SK-N-SH treated with all-trans-retinoic acid at 6 μM for 48 hours (cell line): ENCODE data around the gene NRARP.

Experiments
- ATAC-seq: fragments of 200-7000 bp; cut with Tn5 transposase; 3 replicates; pipeline ENCODE4 v1.9.1; 2020; ENCODE audit warnings: mild to moderate bottlenecking, moderate library complexity
- ARNTL ChIP-seq: fragments of 450-650 bp; formaldehyde crosslinking; IDR thresholded peaks from 2 replicates; pipeline ENCODE4 v1.5.0; 2020; ENCODE audit warnings: low read depth, mild to moderate bottlenecking, moderate library complexity, borderline replicate concordance
- BACH2 ChIP-seq: fragments of 250-450 bp; sonication (Bioruptor Pico); IDR thresholded peaks from 2 replicates; pipeline ENCODE4 v1.9.0; 2021; ENCODE audit warnings: mild to moderate bottlenecking, borderline replicate concordance
- ESRRG ChIP-seq: fragments of 250-450 bp; sonication (Bioruptor Pico); IDR thresholded peaks from 2 replicates; pipeline ENCODE4 v1.6.1; 2021; ENCODE audit warnings: mild to moderate bottlenecking
- GLIS3 ChIP-seq: fragments of 250-450 bp; sonication (Bioruptor Pico); IDR thresholded peaks from 2 replicates; pipeline ENCODE4 v1.5.0; 2020; ENCODE audit warnings: mild to moderate bottlenecking, moderate library complexity
- ISL1 ChIP-seq: fragments of 250-450 bp; sonication (Bioruptor Pico); IDR thresholded peaks from 2 replicates; pipeline ENCODE4 v2.1.2; 2022; ENCODE audit warnings: mild to moderate bottlenecking, moderate library complexity
- OSR1 ChIP-seq: fragments of 250-450 bp; sonication (Bioruptor Pico); IDR thresholded peaks from 2 replicates; pipeline ENCODE4 v1.8.0; 2022; ENCODE audit warnings: moderate library complexity, mild to moderate bottlenecking, inconsistent platforms
- RARB ChIP-seq: fragments of 250-450 bp; sonication (Bioruptor Pico); IDR thresholded peaks from 2 replicates; pipeline ENCODE4 v1.8.0; 2021; ENCODE audit warnings: mild to moderate bottlenecking, moderate library complexity
- TOX ChIP-seq: fragments of 250-450 bp; sonication (Bioruptor Pico); IDR thresholded peaks from 2 replicates; pipeline ENCODE4 v1.8.0; 2021; ENCODE audit warnings: mild to moderate bottlenecking, moderate library complexity, borderline replicate concordance
- ZNF565 ChIP-seq: fragments of 450-650 bp; formaldehyde crosslinking; conservative IDR thresholded peaks from 2 replicates; pipeline ENCODE4 v1.5.0; 2020; ENCODE audit warnings: low read depth, mild to moderate bottlenecking, moderate library complexity
- ZNF8 ChIP-seq: fragments of 450-650 bp; formaldehyde crosslinking; IDR thresholded peaks from 2 replicates; pipeline ENCODE4 v1.5.0; 2020; ENCODE audit warnings: mild to moderate bottlenecking, moderate library complexity
- TF ChIP-seq, protein P1 (sequence below): fragments of 250-450 bp; sonication (Bioruptor Pico); IDR thresholded peaks from 2 replicates; pipeline ENCODE4 v1.5.1; 2021; ENCODE audit warnings: mild to moderate bottlenecking, moderate library complexity
- TF ChIP-seq, protein P2 (sequence below): fragments of 250-450 bp; sonication (Bioruptor Pico); IDR thresholded peaks from 2 replicates; pipeline ENCODE4 v1.5.0; 2020; ENCODE audit warnings: mild to moderate bottlenecking, moderate library complexity
- TF ChIP-seq, protein P3 (sequence below): fragments of 250-450 bp; sonication (Bioruptor Pico); IDR thresholded peaks from 2 replicates; pipeline ENCODE4 v1.5.1; 2020; ENCODE audit warnings: low read depth, mild to moderate bottlenecking, moderate library complexity
- TF ChIP-seq, protein P4 (sequence below): fragments of 250-450 bp; sonication (Bioruptor Pico); IDR thresholded peaks from 2 replicates; pipeline ENCODE4 v1.8.0; 2020; ENCODE audit warnings: mild to moderate bottlenecking, moderate library complexity, borderline replicate concordance
- TF ChIP-seq, protein P5 (sequence below): fragments of 250-450 bp; sonication (Bioruptor Pico); IDR thresholded peaks from 2 replicates; pipeline ENCODE4 v1.8.0; 2021; ENCODE audit warnings: low read depth, mild to moderate bottlenecking, moderate library complexity, borderline replicate concordance

NRARP gene

DNA sequence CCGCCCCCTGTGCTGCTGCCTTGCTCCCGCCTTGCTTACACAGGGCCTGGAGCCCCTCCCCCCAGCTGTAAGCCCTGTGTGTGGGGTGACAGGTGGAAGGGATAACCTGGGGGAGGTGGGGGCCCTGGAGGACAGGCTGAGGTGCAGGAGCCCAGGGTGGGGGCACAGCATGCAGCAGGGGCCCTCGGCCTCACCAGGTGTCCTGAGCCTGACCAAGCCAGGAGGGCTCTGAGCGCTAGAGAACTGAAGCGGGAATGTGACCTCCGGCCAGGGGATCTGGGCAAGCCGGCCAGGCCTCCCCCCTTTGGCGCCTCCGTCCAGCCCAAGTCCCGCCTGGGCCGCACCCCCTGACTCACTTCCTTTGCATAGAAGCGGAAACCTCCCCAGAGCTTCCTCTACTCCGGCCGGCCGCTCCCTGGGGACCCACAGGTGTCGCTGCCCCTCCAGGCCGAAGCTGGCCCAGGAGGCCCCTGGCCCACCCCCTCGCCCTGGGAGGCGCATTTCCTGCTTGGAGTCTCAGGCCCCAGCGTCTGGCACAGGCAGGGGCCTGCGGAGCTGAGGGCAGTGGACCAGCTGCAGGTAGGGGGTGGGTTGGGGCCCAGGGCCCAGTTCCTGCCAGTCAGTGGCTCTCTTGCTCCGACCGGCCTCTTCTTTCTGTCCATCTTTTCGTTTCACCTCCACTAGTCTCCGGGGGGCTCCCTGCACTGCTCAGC, 24.6 kb downstream of the NRARP start, which contains the start of gene TOR4A:
TOR4A (plus strand) TSS at position 398 of the 713 bp plus-strand sequence. CDS start 964 bp downstream, outside the sequence.
- ATAC-seq: peak; percentile 45
- TF ChIP-seq OSR1 (CRISPR knock-in tag): no peak
- TF ChIP-seq, protein P1, sequence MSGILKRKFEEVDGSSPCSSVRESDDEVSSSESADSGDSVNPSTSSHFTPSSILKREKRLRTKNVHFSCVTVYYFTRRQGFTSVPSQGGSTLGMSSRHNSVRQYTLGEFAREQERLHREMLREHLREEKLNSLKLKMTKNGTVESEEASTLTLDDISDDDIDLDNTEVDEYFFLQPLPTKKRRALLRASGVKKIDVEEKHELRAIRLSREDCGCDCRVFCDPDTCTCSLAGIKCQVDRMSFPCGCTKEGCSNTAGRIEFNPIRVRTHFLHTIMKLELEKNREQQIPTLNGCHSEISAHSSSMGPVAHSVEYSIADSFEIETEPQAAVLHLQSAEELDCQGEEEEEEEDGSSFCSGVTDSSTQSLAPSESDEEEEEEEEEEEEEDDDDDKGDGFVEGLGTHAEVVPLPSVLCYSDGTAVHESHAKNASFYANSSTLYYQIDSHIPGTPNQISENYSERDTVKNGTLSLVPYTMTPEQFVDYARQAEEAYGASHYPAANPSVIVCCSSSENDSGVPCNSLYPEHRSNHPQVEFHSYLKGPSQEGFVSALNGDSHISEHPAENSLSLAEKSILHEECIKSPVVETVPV (CRISPR knock-in tag): no peak
- TF ChIP-seq, protein P2, sequence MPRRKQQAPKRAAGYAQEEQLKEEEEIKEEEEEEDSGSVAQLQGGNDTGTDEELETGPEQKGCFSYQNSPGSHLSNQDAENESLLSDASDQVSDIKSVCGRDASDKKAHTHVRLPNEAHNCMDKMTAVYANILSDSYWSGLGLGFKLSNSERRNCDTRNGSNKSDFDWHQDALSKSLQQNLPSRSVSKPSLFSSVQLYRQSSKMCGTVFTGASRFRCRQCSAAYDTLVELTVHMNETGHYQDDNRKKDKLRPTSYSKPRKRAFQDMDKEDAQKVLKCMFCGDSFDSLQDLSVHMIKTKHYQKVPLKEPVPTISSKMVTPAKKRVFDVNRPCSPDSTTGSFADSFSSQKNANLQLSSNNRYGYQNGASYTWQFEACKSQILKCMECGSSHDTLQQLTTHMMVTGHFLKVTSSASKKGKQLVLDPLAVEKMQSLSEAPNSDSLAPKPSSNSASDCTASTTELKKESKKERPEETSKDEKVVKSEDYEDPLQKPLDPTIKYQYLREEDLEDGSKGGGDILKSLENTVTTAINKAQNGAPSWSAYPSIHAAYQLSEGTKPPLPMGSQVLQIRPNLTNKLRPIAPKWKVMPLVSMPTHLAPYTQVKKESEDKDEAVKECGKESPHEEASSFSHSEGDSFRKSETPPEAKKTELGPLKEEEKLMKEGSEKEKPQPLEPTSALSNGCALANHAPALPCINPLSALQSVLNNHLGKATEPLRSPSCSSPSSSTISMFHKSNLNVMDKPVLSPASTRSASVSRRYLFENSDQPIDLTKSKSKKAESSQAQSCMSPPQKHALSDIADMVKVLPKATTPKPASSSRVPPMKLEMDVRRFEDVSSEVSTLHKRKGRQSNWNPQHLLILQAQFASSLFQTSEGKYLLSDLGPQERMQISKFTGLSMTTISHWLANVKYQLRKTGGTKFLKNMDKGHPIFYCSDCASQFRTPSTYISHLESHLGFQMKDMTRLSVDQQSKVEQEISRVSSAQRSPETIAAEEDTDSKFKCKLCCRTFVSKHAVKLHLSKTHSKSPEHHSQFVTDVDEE (CRISPR knock-in tag): no peak
- TF ChIP-seq, protein P3, sequence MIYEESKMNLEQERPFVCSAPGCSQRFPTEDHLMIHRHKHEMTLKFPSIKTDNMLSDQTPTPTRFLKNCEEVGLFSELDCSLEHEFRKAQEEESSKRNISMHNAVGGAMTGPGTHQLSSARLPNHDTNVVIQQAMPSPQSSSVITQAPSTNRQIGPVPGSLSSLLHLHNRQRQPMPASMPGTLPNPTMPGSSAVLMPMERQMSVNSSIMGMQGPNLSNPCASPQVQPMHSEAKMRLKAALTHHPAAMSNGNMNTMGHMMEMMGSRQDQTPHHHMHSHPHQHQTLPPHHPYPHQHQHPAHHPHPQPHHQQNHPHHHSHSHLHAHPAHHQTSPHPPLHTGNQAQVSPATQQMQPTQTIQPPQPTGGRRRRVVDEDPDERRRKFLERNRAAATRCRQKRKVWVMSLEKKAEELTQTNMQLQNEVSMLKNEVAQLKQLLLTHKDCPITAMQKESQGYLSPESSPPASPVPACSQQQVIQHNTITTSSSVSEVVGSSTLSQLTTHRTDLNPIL (CRISPR knock-in tag): no peak
- no peak for TF ChIP-seq RARB
- TF ChIP-seq, protein P4, sequence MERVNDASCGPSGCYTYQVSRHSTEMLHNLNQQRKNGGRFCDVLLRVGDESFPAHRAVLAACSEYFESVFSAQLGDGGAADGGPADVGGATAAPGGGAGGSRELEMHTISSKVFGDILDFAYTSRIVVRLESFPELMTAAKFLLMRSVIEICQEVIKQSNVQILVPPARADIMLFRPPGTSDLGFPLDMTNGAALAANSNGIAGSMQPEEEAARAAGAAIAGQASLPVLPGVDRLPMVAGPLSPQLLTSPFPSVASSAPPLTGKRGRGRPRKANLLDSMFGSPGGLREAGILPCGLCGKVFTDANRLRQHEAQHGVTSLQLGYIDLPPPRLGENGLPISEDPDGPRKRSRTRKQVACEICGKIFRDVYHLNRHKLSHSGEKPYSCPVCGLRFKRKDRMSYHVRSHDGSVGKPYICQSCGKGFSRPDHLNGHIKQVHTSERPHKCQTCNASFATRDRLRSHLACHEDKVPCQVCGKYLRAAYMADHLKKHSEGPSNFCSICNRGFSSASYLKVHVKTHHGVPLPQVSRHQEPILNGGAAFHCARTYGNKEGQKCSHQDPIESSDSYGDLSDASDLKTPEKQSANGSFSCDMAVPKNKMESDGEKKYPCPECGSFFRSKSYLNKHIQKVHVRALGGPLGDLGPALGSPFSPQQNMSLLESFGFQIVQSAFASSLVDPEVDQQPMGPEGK: no peak
- TF ChIP-seq TOX (CRISPR knock-in tag): no peak
- no peak for TF ChIP-seq GLIS3 (CRISPR knock-in tag)

DNA sequence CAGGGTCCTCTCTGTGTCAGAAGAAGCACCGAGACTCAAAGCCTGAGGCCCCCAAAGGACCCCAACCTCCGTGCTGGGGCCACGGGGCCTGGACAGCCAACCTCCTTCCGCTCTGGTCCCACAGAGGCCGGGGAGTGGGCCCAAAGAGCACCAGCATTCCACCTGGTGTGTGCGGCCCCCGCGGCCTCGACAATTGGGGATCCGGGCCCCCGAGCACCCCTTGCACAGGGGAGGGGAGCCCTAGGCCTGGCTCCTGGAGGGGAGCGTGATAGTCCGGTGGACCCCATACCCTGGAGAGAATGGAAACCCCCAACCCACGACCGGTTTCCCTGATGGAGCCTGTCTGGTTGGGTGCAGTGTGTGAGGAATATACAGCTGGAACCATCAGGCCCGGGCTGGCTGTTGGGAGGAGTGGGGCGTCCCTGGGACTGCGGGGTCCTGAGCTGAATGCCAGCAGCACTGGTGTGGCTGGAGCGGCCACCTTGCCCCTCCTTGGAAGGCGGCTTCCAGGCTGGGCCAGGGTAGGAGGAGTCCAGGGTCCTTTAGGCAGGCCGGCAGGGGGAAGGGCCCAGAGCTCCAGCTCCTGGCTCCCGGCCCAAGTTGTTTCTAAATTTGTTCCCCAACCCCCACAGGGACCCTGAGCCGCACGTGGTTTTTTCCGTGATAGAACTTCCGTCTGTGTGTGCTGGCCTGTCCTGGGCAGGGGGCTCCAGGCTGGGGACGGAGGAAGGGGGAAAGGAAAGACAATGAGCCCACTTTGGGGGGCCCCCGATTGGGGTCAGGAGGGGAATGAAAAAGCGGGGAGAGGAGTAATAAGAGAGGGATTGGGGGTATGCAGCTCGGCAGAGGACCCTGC, 25.4 kb downstream of the NRARP start:
- TF ChIP-seq ARNTL (CRISPR knock-in tag) (no peak), ESRRG (CRISPR knock-in tag) (no peak), ZNF565 (CRISPR knock-in tag) (no peak), TOX (CRISPR knock-in tag) (no peak), GLIS3 (CRISPR knock-in tag) (no peak), ZNF8 (CRISPR knock-in tag) (no peak), ISL1 (CRISPR knock-in tag) (no peak), BACH2 (CRISPR knock-in tag) (no peak)
- TF ChIP-seq, protein P4: no peak
- TF ChIP-seq, protein P1 (CRISPR knock-in tag): no peak
- TF ChIP-seq, protein P3 (CRISPR knock-in tag): no peak
- TF ChIP-seq, protein P5, sequence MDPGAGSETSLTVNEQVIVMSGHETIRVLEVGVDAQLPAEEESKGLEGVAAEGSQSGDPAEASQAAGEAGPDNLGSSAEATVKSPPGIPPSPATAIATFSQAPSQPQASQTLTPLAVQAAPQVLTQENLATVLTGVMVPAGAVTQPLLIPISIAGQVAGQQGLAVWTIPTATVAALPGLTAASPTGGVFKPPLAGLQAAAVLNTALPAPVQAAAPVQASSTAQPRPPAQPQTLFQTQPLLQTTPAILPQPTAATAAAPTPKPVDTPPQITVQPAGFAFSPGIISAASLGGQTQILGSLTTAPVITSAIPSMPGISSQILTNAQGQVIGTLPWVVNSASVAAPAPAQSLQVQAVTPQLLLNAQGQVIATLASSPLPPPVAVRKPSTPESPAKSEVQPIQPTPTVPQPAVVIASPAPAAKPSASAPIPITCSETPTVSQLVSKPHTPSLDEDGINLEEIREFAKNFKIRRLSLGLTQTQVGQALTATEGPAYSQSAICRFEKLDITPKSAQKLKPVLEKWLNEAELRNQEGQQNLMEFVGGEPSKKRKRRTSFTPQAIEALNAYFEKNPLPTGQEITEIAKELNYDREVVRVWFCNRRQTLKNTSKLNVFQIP (CRISPR knock-in tag): no peak
- ATAC-seq: peak; percentile 6; the same call in 2 of the 3 replicates
